ENCODE results near the gene ARHGAP29. TPM values are rescaled to one million over a fixed set of nuclear protein-coding genes. Genes with fewer than 3 reads are reported as not detected.
"Not testable (repeated sequence)": the region's sequence is repeated elsewhere in the genome, so short reads cannot be mapped to it uniquely, and the experiment has no call there.

ARHGAP29 gene
- total RNA-seq, 1 experiment from 2014 or later = 17.9 TPM

DNA sequence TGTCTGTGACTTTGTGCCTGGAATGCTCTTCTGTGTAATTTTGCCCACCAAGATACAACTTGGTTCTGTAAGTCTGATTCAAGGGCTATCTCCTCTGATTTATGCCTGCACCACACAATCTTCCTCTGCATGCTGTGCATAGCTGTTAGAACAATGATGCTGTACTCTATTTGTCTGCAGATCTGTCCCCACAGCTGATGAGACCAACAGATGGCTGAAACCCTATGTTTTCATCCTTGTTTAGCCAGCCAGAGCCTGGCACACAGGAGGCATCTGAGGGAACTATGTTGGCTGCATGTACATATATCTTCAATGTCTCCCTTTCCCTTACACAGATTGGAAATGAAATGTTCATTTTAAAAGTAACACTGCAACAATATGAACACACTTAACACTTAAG is 58.5 kb downstream of the ARHGAP29 start:
- DNase-seq (ENCODE audit: low read depth) = no peak

DNA sequence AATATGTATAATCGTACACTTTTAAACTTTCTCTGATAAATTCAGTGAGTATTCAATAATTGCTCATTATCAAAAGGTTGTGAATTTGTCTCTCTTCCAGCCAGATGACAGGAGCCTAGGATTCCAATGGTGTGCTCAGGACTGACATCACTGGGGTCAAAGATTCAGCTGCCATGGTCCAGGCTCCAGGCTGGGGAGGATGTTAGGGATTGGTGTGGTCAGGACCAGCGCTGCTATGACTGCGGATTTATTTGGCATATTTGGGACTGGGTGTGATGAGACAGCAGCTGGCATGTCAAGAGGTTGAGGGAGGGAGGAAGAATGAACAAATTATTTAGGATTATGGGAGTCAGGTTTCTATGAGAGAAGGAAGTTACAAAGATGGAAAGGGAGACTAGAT is 68.3 kb downstream of the ARHGAP29 start:
- DNase-seq (ENCODE audit: low read depth) = peak; percentile 61

DNA sequence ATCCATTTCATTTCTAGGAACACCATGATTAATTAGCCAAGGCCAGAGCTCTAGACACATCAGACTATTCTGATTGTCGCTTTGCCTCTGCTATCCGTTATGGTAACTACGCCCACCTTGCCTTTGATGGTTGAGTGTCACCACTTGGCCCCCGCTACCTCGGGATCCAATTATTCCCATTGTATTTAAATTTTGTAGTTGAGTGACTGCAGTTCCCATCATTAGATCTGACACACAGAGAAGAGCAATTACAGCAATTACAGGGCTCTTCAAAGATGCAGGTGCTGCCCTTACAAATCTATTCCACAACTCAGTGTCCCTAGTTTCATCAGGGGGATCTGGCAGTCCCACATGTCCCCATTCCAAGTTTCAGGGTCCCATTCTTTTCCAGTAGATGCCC is 71.5 kb downstream of the ARHGAP29 start:
- DNase-seq (ENCODE audit: low read depth) = no peak

DNA sequence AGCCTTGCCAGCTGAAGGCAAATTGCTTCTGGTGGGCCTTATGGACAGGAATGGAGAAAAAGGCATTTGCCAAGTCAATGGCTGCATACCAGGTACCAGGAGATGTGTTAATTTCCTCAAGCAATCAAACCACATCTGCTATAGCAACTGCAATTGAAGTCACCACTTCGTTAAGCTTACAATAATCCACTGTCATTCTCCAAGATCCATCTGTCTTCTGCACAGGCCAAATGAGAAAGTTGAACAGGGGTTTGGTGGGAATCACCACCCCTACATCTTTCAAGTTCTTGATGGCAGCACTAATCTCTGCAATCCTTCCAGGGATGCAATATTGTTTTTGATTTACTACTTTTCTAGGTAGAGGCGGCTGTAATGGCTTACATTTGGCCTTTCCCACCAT is 72.5 kb downstream of the ARHGAP29 start:
- DNase-seq (ENCODE audit: low read depth) = not testable (repeated sequence)

DNA sequence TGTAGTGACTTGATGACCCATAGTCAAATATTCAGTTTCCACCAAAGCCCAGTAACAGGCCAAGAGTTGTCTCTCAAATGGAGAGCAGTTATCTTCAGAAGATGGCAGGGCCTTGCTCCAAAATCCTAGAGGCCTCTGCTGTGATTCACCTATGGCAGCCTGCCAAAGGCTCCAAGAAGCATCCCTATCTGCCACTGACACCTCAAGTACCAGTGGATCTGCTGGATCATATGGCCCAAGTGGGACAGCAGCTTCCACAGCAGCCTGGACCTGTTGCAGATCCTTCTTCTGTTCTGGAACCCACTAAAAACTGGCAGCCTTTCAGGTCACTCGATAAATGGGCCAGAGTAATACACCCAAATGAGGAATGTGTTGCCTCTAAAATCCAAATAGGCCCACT is 73.3 kb downstream of the ARHGAP29 start:
- DNase-seq (ENCODE audit: low read depth) = not testable (repeated sequence)

DNA sequence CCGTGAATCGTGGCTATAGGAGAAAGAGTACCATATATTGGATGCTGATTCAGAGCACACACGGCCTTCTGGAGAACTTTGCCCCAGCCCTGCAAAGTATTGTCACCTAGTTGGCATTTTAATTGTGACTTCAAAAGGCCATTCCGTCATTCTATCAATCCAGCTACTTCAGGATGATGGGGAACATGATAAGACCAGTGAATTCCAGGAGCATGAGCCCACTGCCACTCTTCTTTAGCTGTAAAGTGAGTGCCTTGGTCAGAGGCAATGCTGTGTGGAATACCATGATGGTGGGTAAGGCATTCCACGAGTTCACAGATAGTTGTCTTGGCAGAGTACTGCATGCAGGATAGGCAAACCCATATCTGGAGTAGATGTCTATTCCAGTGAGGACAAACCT is 74.1 kb downstream of the ARHGAP29 start:
- DNase-seq (ENCODE audit: low read depth) = not testable (repeated sequence)

DNA sequence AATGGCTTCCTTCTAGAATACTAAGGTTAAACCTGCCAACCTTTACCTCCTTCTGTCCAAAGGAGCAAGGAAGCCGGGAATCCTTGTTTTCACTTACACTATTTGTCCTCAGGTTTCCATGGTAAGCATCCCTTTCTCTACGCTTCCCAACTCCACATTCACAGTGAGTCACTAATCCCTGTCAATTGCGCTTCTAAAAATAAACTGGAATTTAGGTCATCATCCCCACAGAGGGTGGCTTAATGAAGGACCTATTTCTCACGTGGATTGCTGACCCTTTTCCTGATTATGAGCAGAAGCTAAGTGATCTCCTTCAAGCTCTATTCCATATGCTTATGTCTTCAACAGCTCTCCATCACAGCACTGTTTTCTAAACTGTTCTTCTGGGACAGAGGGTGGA is 76.6 kb downstream of the ARHGAP29 start:
- DNase-seq (ENCODE audit: low read depth) = peak; percentile 91

DNA sequence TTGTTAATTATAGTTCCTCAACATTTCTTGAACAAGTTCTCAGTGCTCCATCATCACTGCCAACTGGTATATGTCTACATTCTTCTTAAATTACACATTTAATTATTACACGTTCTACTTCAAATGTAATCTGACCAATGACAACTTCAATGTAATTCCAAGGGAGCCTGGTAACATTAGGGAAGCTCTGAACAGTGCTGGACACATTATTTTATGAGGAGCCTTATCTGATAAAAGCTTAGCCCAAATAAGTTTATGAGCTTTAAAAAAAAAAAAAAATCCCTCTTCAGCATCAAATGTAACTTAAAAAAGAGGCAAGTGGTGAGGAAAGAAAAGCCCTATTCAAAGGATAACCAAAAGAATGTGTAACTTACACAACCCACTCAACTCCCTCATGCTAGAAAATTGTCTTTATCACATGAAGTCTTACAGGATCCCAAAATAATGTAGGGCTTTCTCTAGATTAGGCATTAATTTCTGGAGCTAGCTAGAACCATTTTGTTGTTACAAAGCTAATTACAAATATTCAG is 81.2 kb downstream of the ARHGAP29 start:
- no peak for DNase-seq (ENCODE audit: low read depth)

DNA sequence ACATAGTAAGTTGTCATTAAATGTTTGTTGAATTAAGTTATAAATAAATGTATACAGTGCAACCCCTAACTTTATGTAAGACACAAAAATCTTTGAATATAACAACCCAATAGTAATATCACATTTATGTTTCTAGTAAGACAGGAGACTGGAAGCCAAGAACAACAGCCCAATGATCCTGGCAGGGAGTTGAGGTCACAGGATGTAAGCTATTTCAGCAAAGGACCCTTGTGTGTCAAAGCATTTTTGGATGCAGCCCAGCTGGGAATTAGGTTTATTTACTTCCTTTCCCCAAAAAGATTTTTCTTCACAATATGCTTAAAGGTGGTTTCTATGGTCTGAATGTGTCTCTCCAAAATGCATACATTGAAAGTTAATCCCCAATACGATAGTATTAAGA is 82.4 kb downstream of the ARHGAP29 start:
- no peak for DNase-seq (ENCODE audit: low read depth)

DNA sequence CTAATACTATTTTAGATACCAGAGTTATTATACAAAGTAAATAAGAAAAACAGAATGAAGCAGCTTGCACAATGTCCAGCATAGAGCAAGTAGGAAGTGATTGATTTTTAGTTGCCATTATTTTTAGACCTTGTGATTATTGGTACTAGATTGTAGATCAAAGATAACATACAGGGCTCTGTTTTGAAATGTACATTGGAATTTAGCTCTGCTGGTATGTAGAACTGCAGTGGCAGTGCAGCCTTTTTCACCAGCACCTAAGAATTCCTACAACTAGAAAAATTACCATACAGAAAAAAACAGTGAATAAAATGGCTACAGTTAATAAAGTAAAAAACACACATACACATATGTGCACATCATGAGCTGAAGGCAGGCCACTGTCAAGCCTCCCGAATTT is 84.3 kb downstream of the ARHGAP29 start:
- no peak for DNase-seq (ENCODE audit: low read depth)

DNA sequence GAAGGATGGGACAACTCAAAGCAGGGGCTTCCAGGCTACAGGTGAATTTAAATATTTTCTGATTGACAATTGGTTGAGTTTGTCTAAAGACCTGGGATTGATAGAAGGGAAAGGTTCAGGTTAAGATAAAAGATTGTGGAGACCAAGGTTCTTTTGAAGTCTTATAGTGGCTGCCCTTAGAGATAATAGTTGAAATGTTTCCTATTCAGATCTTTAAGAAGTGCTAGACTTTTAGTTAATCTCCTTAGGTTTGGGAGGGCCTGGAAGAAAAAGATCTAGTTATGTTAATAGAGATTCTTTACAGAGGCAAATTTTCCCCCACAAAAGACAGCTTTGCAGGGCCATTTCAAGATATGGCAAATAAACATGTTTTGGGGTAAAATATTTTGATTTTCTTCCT is 88.2 kb downstream of the ARHGAP29 start:
- DNase-seq (ENCODE audit: low read depth) = not testable (repeated sequence)

DNA sequence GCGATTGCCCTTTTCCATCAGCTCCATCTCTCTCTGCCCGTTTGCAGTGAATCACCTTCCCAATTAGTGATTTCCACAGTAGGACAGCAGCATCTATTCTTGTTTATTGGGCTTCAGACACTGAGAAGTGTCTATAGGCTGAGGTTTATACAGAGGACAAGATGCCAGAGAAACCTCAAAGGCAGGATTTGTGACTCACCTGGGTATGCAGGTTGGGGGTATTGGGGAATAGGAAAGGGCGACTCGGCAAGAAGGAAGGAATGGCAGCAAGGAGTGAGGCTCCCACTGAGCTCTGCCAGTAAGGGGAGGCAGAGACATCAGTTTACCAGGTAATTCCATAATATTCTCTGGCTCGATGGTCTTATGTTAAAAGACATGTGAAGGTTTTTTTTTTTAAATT is 91.1 kb downstream of the ARHGAP29 start:
- no peak for DNase-seq (ENCODE audit: low read depth)

DNA sequence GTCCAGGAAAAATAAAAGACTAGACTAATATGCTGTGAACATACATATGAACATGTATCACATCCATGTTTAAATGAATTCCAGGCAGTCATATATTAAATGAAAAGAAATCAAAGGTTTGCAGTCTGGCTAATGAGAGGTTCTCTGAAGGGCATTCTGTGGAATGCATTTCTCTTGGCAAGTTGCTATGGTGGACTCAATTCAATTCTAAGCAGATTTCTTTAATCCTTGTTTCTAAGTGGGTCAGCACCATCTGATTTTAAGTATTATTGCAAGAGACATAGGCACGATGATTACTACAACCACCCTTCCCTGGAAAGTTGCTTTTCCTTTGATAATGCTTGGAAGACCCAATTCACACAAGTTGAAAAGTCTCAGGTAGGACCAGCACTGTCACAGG is 92.5 kb downstream of the ARHGAP29 start:
- no peak for DNase-seq (ENCODE audit: low read depth)

DNA sequence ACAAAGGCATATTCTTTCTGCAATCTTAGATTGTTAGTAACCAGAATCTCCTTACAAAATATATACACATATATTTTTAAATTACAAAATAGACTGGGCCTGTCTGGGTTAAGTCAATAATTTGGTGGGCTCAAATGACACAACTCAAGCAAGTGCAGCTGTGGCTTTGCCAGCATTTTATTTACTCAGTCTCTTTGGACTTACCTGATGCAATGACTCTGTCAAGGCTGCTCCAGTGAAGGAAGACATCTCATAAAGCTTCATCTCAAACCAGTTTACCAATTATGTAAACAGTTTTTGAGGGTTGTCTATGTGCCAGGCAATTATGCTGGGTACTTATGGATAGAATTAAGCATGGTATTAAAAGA is 93.6 kb downstream of the ARHGAP29 start:
- no peak for DNase-seq (ENCODE audit: low read depth)

DNA sequence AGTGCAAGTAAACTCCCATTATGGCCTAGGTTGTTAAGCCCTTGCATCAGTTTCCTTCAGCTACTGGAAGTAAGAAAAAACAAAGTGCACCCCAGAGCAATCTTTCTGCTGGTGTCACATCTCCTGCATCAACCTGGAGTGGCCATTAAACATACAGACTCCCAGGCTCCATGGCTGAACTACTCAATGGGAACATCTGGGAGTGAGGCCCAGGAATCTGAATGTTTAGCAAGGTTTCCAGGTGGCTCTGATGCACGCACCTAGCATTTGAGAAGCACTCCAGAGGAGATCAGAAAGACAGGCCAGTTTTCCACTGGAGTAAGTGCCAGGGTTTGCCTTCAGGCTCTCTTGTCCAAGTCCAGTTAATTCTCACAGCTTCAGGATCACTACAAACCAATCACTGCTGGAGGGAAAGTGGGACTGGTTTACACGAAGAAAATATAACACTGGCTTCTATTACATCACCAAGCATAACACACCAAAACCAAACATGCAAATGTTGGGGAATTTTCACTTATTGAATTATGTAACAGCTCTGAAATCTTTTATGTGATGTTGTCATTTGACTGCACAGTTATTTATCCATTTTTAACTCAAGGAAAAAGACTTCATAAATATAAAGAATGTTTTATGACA is 94.1 kb downstream of the ARHGAP29 start:
- no peak for DNase-seq (ENCODE audit: low read depth)

DNA sequence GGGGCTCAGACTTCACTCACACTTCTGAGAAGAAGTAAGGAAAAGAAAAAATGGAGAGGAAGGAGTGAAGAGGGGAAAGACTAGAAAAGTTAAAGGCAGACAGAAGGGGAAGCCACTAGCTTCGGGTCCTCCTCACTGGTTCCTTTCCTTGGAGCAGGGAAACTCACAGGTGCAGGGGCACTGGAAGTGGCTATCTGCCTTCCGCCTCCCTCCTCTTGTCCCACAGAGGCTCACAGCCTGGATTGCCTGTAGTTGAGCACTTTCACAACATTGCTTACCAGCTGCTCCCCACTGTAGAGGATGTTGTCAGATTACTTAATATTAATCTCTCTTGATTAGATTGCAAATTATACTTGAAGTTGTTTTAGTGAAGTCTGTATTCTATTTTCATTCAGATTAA is 94.8 kb downstream of the ARHGAP29 start:
- no peak for DNase-seq (ENCODE audit: low read depth)

DNA sequence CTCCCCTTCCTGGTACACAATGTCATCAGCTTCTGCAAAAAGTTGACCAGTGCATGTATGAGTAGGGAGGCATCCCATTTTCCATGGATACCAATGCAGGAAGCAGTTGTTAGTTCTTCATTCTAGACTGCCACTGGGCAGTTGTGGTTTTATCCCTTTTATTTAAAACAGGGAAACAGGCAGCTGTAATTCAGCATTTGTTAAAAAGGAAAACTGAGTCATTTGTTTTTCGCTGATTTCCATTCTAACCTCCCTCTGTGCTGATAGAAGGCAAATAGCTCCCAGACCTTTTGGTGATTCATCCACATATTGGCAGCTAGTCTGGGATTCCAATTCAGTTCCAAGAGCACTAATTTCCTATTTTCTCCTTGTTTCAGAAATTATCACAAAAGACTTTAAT is 95.4 kb downstream of the ARHGAP29 start:
- peak; percentile 72 for DNase-seq (ENCODE audit: low read depth)

DNA sequence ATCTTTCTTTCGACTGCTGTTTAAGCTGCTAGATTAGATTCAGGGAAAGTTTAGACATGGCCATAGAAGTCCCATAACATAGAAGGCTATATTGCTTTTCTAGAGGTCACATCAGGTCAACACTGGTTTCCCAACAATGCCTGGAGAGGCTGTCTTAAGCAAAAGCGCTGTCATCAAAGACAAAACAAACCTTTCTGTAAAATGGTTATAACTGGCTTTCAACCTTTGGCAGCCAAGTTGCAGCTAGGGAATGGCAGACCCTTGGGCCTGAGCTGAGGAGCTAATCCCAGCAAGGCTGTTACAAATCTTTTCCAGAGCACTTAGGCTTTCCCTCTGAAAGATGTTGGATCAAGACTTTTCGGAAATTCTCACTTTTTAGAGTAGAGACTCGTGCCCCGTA is 105.3 kb downstream of the ARHGAP29 start:
- DNase-seq (ENCODE audit: low read depth) = no peak

DNA sequence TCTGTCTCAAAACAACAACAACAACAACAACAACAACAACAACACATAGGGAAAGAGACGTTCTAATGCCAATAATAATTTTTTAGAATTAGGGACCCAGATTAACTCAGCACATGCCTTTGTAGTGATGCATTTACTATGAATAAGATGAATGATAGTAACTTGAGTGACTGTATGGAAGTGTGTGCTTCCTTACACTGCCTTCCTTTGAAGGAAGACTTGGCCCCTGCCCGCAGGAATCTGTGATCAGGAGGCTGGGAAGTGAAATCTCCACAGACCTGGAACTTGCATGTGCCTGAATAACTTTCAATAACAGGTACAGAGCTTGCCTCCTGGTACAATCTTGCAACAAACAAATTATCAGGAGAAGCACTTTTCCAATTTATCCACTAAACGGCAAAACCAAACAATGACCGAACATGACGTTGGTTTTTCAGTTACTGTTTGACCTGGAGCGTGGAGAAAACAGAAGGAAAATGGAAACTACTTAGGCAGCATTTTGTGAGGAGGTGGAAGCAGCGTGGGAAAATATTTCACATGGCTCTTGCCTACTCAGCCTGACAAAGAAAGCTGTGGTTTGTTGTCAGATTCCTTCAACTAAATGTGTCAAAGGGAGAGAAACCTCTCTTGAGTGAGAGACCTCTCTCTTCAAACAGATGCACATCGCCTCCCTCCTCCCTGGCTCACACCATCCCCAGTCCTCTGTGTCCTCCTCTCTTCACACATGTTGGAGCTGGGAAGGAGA is 106.4 kb downstream of the ARHGAP29 start:
- DNase-seq (ENCODE audit: low read depth) = peak; percentile 47

DNA sequence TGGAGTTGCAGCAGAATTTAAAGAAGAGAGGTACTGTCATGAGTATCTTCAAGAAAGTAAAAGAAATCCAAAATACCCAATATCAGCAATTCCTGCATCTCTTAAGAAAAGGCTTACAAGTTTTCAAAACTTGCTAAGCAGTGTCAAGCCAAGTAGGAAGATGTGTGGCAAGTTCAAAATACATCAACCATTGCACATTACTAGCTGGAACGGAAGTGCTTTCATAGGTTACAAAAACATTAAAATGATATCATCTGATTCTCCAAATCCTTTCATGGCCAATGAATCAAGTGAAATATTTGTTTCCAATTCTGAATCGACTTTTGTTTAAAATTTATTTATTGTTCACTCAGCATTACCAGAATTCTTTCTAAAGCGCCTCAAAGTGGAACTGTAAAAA is 110.7 kb downstream of the ARHGAP29 start:
- no peak for DNase-seq (ENCODE audit: low read depth)

DNA sequence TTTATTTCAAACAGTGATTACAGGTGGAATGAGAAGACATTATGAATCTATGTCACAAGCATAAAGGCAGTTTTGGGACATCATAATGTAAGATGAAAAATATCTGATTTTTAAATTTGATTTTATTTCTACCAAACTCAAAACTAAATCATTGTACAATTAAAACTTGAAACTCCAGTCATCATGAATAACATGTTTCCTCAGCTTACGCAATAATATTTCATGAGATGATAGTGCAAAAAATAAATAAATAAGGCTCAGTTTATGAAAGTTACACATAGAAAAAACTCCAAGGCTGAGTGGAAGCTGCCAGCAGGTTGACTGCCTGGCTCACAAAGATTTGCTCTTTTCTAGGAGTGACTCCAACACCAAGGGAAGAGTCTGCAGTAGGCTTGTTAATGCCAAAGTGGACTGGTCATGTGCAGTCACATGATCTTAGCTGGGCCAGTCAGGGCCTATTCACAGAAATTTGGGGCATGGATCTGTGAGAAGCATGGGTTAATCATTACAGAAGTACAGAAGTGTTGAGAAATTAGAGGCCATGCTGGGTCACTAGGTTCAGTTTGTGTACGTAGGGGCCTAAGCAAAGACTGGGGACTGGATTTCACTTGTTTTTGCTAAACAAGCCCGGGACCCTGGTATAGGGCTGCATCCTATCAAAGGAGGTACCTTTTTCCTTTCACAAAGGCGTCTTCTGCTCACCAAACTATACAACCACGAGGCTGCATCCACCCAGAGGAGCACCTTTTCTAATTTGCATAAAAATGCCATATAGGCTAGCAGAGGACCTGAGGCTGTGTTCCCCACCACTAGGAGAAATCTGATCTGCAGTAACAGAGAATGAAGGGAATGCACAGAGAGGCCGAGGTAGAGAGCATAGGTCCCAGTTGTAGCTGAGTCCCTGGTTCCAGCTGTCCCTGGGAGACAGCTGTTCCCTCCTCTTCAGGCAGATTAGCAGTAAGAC is 111.6 kb downstream of the ARHGAP29 start:
- peak; percentile 66 for DNase-seq (ENCODE audit: low read depth)

DNA sequence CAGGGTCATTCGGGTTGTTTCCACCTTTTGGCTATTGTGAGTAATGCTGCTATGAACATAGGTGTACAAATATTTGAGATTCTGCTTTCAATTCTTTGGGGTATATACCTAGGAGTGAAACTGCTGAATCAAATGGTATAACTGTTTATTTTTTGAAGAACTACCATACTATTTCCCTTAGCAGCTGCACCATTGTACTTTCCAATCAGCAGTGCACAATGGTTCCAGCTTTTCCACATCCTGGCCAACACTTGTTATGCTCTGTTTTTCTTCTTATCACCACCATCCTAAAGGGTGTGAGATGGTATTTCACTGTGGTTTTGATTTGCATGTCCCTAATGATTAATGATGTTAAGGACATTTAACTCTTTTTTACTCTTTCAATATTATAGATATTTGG is 112.8 kb downstream of the ARHGAP29 start:
- no peak for DNase-seq (ENCODE audit: low read depth)

Measured in LHCN-M2 (cell line).